ENCODE results near the gene LYL1. TPM values are rescaled to one million over a fixed set of nuclear protein-coding genes. Genes with fewer than 3 reads are reported as not detected.

Gene LYL1
- total and polyA plus RNA-seq, 2 donors (not counting 3 experiments of a cell fraction or from before 2014, with no cell fraction given), result 74.4 to 87.3 TPM

- H2AFZ ChIP-seq (ENCODE audit: low read depth, low read length), result no peak overlapping the region
- H3K4me1 ChIP-seq (ENCODE audit: control insufficient read depth, extremely low read depth, insufficient read depth, low read length), result no peaks in the 10 kb centered on the region
- no peak overlapping the region for H3K27ac ChIP-seq (ENCODE audit: insufficient read depth, low read depth, low read length)
- no peaks in the 10 kb centered on the region for H3K9me3 ChIP-seq (replicated peaks; ENCODE audit: control insufficient read depth, insufficient read depth, low read length)
- no peaks in the 10 kb centered on the region for H3K79me2 ChIP-seq (ENCODE audit: control insufficient read depth, insufficient read depth, low read length)
- POLR2A ChIA-PET, result no interaction called here
- intact Hi-C loops (cut with micrococcal nuclease) (no loop called here), dilution Hi-C loops (cut with MboI; ENCODE audit: extremely low pct_ligation_motif_present, low sequenced_read_pairs) (no loop called here)
- H3K4me2 ChIP-seq (ENCODE audit: insufficient read depth, low read length), result no peak overlapping the region
- H3K36me3 ChIP-seq (ENCODE audit: control insufficient read depth in 2 of 2, extremely low read depth in 1 of 2, insufficient read depth in 2 of 2, low read length in 2 of 2), result no peaks in the 10 kb centered on the region
- H3K4me3 ChIP-seq (replicated peaks in 1 of 3; ENCODE audit: insufficient read depth in 1 of 3, low read depth in 1 of 3, low read length in 3 of 3), result no peak overlapping the region
- FAIRE-seq (no peak), DNase-seq (ENCODE audit: low read depth, low spot score) (no peak)
- no peaks in the 10 kb centered on the region for H3K9me1 ChIP-seq (replicated peaks; ENCODE audit: control insufficient read depth, extremely low read depth, insufficient read depth, low read length)
- CTCF ChIA-PET, result interaction anchor here (0.6 to 6.2 kb wide), 8 partner anchors 14 to 91 kb away, joined by 3 to 32 read pairs (median 4); no protein-coding TSS in a partner anchor
- BruUV-seq (replicated peaks), result no TSS peak
- no peaks in the 10 kb centered on the region for H3K27me3 ChIP-seq (ENCODE audit: control insufficient read depth in 2 of 2, insufficient read depth in 2 of 2, low read length in 2 of 2)
- TF ChIP-seq POLR2AphosphoS5 (IDR thresholded peaks at IDR 0.05; ENCODE audit: insufficient read depth, low read depth, low read length) (no peak), GATA2 (IDR thresholded peaks at IDR 0.05; ENCODE audit: insufficient read depth, insufficient read length, low read depth, low read length) (no peak), CTCF (IDR thresholded peaks at IDR 0.05; ENCODE audit: extremely low read depth in 1 of 2, insufficient read depth in 1 of 2, low read depth in 1 of 2, low read length in 2 of 2) (no peak), POLR2A (IDR thresholded peaks at IDR 0.05; ENCODE audit: low read depth, low read length) (no peak), MAX (IDR thresholded peaks at IDR 0.05; ENCODE audit: insufficient read depth, insufficient read length) (no peak), FOS (IDR thresholded peaks at IDR 0.05; ENCODE audit: borderline replicate concordance, insufficient read depth, low read length) (no peak), MYC (IDR thresholded peaks at IDR 0.05; ENCODE audit: low read depth, low read length) (no peak), EZH2 (IDR thresholded peaks at IDR 0.05; ENCODE audit: borderline replicate concordance, low read depth, low read length, severe bottlenecking) (no peak), JUN (IDR thresholded peaks at IDR 0.05; ENCODE audit: borderline replicate concordance, insufficient read depth, insufficient read length, low read depth) (no peak)
- H4K20me1 ChIP-seq (replicated peaks; ENCODE audit: control insufficient read depth, extremely low read depth, insufficient read depth, low read length), result no peaks in the 10 kb centered on the region
- no peak overlapping the region for H3K9ac ChIP-seq (replicated peaks; ENCODE audit: extremely low read depth, insufficient read depth, low read length)
Measured at GRCh38 chr19:13068085-13068846, 34.4 kb downstream of the LYL1 start.

Data from endothelial cell of umbilical vein (primary cell).